NOMO-1 (cell line): ENCODE measurements around the gene PRDX5.

Source experiments
- DNase-seq, 2 experiments: peaks; one replicate each; lab custom pipeline; 2025; ENCODE audit not compliant: unreplicated experiment in 2 of 2; lab: John Stamatoyannopoulos, UW

The PRDX5 gene

GRCh38 chr11:64317961-64318765, at the start of gene PRDX5:
Gene PRDX5, plus strand, starts transcription at chr11:64318121. Its CDS starts 95 bp downstream, at chr11:64318216.
- DNase-seq = peak; percentile 98

- DNase-seq = peak; percentile 37 to 59
Observed at GRCh38 chr11:64268893-64269539, 48.9 kb upstream of the PRDX5 start.

- DNase-seq = peak; percentile 98 to 99
Observed at GRCh38 chr11:64269540-64270220, 48.2 kb upstream of the PRDX5 start.

GRCh38 chr11:64275031-64275800, 42.7 kb upstream of the PRDX5 start:
- DNase-seq = no peak

- no peak for DNase-seq
Observed at GRCh38 chr11:64275841-64276240, 42.1 kb upstream of the PRDX5 start.

- no peak for DNase-seq
Observed at GRCh38 chr11:64276653-64277431, 41.1 kb upstream of the PRDX5 start.

- DNase-seq = no peak
Observed at GRCh38 chr11:64278576-64279190, 39.2 kb upstream of the PRDX5 start.

GRCh38 chr11:64281957-64282770, 35.8 kb upstream of the PRDX5 start:
- DNase-seq = no peak

- DNase-seq = no peak
Observed at GRCh38 chr11:64283092-64283491, 34.8 kb upstream of the PRDX5 start.

- DNase-seq = peak; percentile 91 to 96
Observed at GRCh38 chr11:64284048-64284961, 33.6 kb upstream of the PRDX5 start, which contains the start of gene BAD. Gene BAD, minus strand, starts transcription at chr11:64284665. Its CDS starts 297 bp downstream, at chr11:64284368.

- DNase-seq = peak; percentile 74 to 82
Observed at GRCh38 chr11:64284962-64285884, 32.7 kb upstream of the PRDX5 start, which contains the start of gene GPR137. Gene GPR137, plus strand, starts transcription at chr11:64285848. Its CDS starts 677 bp downstream, at chr11:64286525.

GRCh38 chr11:64285885-64286800, 31.8 kb upstream of the PRDX5 start:
- DNase-seq = peak in 1 of 2 experiments; percentile 24

- DNase-seq = no peak
Observed at GRCh38 chr11:64286801-64287159, 31.1 kb upstream of the PRDX5 start.

GRCh38 chr11:64287676-64288352, 30.1 kb upstream of the PRDX5 start:
- no peak for DNase-seq

- no peak for DNase-seq
Observed at GRCh38 chr11:64288353-64288750, 29.6 kb upstream of the PRDX5 start.
